Activated naive CD8-positive, alpha-beta T cell treated with anti-CD3 and anti-CD28 coated beads, Interleukin-2, amount 50 U/mL, for 16 hours (primary cell): Measurements from ENCODE around the gene KDM4D.
"Not testable (repeated sequence)": the region's sequence is repeated elsewhere in the genome, so short reads cannot be mapped to it uniquely, and the experiment has no call there.

Experiments used
- DNase-seq: peaks from one replicate; pipeline ENCODE4 v3.0.0-alpha.2; 2020; ENCODE audit warnings: low read depth, low spot score

KDM4D gene

DNA sequence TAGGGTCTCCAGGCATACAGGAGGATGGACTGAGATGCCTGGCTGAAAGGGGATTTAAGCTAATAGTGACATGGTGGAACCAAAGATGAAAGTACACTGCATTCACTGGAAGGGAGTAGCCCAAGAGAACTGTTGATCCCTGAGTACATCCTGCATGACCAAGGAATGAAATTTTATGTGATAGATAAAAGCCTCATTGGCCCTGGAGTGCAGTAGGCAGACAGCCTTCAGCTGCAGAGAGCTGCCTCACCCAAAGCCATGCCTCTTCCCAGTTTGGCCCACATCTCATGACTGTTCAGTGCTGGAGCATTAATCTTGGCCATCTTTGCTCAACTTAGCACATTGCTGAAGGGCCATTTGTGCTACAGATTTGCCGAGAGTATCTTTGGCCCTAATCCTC is 59.5 kb downstream of the KDM4D start:
- DNase-seq = no peak

DNA sequence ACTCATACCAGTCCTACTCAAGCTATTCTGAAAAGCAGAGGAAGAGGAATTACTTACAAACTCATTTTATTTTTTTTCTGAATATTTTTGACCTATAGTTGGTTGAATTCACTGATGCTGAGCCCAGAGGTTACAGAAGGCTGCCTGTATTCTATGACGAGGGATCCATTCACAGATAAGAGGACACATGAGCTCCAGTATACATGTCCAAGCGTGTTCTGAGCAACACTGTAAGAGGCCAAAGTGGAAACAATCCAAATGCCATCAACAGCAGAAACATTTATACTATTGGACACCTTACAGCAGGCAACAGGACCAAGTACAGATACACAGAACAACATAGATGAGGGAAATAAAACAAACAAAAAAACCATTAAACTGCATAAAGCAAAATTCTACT is 61.8 kb downstream of the KDM4D start:
- DNase-seq = no peak

DNA sequence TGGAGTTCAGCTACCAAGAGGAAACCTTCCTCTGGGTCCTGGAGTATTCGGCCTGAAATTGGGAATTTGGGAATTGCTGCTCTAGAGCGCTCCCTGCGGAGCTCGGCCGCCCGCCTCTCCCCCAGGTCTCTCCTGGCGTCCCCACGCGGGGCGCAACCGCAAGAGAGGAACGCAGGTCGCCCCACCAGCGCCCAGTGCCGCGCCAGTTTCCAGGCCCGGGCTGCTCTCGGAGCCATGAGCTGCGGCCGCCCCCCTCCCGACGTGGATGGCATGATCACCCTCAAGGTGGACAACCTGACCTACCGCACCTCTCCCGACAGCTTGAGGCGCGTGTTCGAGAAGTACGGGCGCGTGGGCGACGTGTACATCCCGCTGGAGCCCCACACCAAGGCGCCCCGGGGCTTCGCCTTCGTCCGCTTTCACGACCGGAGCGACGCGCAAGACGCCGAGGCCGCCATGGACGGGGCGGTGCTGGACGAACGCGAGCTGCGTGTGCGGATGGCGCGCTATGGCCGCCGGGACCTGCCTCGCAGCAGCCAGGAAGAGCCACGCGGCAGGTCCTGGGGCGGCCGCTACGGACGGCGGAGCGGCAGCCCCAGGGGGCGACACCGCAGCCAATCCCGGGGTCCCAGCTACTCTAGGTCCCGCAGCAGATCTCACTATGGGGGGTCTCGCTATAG is 64.0 kb downstream of the KDM4D start:
- DNase-seq = not testable (repeated sequence)

DNA sequence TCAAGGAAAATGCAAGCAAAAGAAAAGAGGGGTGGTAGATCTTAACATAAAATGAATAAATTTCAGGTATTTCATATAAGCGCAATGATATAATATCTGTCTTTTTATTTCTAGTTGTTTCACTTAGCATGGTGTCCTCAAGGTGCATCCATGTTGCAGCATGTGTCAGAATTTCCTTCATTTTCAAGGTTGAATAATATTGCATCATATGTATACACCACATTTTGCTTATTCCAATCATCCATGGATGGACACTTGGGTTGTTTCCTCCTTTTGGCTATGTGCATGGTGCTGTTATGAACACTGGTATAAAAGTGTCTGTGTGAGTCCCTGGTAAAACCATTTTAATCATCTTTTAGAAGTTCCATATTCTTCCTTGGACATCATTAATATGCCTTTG is 68.7 kb downstream of the KDM4D start:
- no peak for DNase-seq

DNA sequence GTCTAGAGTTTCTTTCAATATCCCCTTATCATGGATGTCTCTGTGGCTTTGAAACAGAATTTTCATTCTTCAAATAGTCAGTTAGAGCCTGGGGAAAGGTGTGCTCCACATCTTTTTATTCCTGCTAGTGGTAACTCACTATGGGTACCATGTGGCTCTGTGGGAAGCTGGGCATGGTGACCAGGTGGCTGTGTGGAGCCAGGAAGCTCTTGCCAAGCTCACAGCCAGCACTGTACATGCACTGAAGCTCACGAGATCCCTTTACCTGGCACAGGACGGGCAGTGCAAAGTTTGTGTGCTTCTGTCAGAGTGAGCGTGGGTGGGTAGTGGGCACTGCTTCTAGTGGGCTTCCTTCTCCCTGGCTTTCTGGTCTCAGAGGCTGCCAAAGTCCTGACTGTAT is 69.4 kb downstream of the KDM4D start:
- DNase-seq = no peak

DNA sequence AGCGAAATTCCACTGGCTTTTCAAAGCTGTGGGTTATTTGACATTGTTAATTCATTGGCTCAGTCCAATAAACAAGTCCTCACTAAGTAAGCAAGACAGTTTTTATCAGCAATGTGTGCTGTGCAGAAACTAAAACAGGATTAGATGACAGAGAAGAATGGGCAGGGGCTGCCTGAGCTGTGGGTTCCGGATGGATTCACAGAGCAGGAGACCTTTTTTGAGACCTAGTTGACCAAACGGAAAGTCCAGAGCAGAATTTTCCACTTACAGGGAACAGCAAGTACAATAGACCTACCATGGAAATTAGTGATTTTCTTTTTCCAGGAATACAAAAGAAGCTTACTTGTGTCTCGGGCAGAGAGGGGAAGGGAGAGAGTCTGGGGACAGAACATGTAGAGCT is 70.5 kb downstream of the KDM4D start:
- no peak for DNase-seq

DNA sequence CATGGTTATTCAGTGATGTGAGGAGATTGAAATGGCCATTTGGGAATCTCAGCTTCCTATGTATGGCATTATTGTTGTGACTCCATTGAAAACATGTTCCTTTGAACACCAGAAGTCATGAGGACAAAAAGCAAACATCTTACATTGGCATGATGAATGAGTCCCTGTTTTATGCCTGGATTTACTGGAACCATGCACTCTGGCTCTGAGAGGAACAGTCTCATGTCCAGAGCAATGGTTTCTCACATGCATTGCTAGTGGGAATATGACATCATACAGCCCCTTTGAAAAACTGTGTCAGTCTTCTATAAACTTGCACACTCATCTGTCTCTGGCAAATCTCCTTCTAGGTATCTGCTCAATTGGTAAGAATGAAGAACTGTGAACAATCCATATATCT is 72.3 kb downstream of the KDM4D start:
- DNase-seq = no peak
